MM.1S (cell line): Measurements from ENCODE around the gene CDKN2C.

ENCODE experiments used
- EZH2 ChIP-seq: fragments of 300-600 bp; sonication (generic); optimal IDR thresholded peaks from 2 replicates; pipeline ENCODE3; 2017; ENCODE audit warnings: low read depth, mild to moderate bottlenecking, antibody characterized with exemption, low read length, mixed read lengths
- EZH2phosphoT487 ChIP-seq: fragments of 300-600 bp; sonication (generic); IDR thresholded peaks from 2 replicates; pipeline ENCODE4 v1.6.1; 2018; ENCODE audit warnings: antibody characterized with exemption, low read length
- TF ChIP-seq, protein P1 (sequence below): fragments of 300-600 bp; sonication (generic); IDR thresholded peaks from 2 replicates; pipeline ENCODE4 v1.5.1; 2016; ENCODE audit warnings: antibody characterized with exemption, low read length, mixed read lengths

DNA sequence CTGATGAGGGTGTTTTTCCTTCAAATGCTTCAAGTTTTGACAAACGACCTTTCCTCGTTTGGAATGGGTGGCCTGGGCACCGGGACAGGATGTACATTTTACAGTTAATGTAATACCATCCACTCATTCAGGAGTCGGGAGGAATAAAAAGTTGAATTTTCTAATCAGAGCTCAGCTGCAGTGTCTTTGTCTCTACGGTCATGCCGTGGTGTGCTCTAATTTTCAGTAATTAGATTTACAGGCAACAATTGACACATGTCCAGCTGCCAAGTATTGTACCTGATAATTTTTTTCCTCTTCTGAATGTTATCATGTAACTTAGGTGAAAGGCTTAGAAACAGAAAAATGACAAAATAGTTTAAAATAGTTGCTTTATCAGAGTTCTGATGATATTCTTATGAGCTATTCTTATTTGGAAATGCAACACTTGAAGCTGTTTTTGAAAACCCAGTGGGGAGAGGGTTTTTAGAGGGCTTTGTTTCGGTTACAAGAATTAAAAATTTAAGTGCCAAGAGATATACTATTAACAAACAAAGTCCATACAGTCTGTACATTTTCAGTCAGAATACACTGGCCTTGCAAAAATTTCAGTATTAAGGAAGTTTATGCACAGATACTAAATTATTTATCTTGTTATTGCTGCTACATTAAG lies 1.0 kb downstream of the CDKN2C start:
- TF ChIP-seq EZH2 (no peak), EZH2phosphoT487 (no peak)
- TF ChIP-seq, protein P1, sequence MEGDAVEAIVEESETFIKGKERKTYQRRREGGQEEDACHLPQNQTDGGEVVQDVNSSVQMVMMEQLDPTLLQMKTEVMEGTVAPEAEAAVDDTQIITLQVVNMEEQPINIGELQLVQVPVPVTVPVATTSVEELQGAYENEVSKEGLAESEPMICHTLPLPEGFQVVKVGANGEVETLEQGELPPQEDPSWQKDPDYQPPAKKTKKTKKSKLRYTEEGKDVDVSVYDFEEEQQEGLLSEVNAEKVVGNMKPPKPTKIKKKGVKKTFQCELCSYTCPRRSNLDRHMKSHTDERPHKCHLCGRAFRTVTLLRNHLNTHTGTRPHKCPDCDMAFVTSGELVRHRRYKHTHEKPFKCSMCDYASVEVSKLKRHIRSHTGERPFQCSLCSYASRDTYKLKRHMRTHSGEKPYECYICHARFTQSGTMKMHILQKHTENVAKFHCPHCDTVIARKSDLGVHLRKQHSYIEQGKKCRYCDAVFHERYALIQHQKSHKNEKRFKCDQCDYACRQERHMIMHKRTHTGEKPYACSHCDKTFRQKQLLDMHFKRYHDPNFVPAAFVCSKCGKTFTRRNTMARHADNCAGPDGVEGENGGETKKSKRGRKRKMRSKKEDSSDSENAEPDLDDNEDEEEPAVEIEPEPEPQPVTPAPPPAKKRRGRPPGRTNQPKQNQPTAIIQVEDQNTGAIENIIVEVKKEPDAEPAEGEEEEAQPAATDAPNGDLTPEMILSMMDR: no peak
